ENCODE results near the gene TMEM108.

TMEM108 gene

GRCh38 chr3:133270631-133271030 lies 232.4 kb downstream of the TMEM108 start:
- H3K4me3 ChIP-seq (ENCODE audit: low read depth, low read length) = no peak overlapping the region

- no peak overlapping the region for H3K4me3 ChIP-seq (ENCODE audit: low read depth, low read length)
Measured at GRCh38 chr3:133271042-133271441, 232.9 kb downstream of the TMEM108 start.

DNA sequence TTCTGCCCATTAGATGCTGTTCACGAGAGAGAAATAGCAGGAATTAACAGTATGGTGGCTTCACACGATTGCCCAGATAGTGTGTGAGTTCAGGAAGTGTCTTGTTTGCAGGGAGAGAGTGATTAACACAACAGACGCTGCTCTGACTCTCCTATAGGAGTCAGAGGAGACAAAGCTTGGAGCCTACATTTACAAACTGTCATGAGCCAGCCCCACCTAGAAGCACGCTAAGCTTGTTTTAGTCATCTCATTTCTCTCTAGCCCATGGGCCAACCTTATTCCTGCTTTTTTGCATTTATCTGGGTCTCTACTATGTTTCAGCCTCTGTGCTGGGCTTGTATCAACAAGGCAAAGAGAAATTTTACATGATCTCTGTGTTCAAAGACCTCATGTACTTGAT lies 233.3 kb downstream of the TMEM108 start:
- no peak overlapping the region for H3K4me3 ChIP-seq (ENCODE audit: low read depth, low read length)

DNA sequence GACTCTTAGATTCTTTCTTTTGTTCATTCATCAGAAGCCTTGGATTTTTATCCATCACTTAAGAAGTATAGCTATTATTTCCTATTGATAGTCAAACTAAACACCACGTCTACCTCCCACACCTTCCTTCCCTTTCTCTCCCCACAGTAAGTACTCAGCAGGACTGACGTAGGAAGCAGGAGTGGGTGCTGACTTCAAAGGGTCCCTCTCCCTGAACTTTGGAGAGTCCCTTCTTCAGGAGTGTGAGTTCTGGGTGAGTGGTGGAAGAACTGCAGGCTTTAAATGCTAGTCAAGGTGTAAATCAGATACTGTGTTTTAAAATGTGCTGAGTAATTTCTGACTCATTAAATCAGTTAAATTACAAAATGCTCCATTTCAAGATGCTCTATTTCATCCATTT lies 235.2 kb downstream of the TMEM108 start:
- H3K4me3 ChIP-seq (ENCODE audit: low read depth, low read length) = no peak overlapping the region

GRCh38 chr3:133274477-133274876 lies 236.3 kb downstream of the TMEM108 start:
- no peak overlapping the region for H3K4me3 ChIP-seq (ENCODE audit: low read depth, low read length)

- no peak overlapping the region for H3K4me3 ChIP-seq (ENCODE audit: low read depth, low read length)
Measured at GRCh38 chr3:133276594-133276993, 238.4 kb downstream of the TMEM108 start.

GRCh38 chr3:133277813-133278212 lies 239.6 kb downstream of the TMEM108 start:
- H3K4me3 ChIP-seq (ENCODE audit: low read depth, low read length) = no peak overlapping the region

- H3K4me3 ChIP-seq (ENCODE audit: low read depth, low read length) = no peak overlapping the region
Measured at GRCh38 chr3:133278260-133279043, 240.3 kb downstream of the TMEM108 start.

GRCh38 chr3:133280586-133280985 lies 242.4 kb downstream of the TMEM108 start:
- no peak overlapping the region for H3K4me3 ChIP-seq (ENCODE audit: low read depth, low read length)

DNA sequence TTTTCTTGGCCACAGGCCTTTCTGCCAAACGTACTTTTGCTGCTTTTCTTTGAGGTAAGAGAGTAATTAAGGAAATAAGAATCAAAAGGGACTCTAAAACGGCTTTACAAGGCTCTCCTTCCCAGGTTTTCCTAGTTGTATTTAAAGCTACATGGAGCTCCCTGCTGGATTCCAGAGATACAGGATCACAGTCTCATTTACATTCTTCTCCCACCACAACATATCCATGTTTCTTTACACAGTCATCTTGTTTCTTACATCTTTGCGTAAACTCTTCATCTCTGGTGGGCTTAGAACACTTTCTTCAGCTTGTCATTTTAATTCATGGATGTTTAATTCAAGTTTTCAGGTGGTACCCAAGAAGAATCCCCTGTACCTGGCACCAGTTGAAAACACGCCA lies 244.0 kb downstream of the TMEM108 start:
- no peak overlapping the region for H3K4me3 ChIP-seq (ENCODE audit: low read depth, low read length)

- H3K4me3 ChIP-seq (ENCODE audit: low read depth, low read length) = no peak overlapping the region
Measured at GRCh38 chr3:133283958-133284807, 246.0 kb downstream of the TMEM108 start.

DNA sequence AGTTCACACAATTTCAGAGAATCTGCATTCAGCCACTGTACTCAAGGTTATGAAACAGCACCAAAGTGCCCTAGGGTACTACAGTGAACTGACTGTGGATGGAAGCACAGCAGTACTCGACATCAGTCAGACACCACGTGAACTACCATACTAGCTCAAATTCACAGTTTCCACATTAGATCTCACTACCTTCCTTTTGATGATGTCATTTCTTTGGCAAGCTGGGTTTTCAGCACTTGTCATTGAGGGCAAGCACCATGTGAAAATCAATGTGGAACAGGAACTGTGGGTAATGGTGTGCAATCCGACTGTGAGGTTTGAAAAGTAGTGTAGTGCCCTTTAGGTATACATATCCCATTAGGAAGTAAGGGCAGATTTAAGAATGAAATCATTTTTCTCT lies 251.1 kb downstream of the TMEM108 start:
- no peak overlapping the region for H3K4me3 ChIP-seq (ENCODE audit: low read depth, low read length)

DNA sequence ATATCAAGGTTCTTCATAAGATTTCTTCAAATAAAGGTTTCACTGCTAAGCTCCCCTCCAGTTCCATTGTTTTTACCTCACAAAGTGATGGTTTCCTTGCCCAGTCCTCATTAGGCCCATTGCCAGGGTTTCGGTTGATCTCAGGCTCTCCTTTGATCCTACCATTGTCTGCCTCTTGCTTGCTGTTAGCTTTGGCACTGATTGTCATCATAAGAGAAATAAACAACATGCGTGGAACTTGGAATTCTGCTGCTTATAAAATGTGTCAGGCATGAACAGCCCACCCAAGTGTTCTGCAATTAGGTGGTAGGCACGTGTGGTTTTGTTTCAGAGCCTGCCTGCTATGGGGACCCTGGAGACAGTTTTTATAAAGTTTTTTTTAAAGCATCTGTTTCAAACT lies 254.1 kb downstream of the TMEM108 start:
- no peak overlapping the region for H3K4me3 ChIP-seq (ENCODE audit: low read depth, low read length)

DNA sequence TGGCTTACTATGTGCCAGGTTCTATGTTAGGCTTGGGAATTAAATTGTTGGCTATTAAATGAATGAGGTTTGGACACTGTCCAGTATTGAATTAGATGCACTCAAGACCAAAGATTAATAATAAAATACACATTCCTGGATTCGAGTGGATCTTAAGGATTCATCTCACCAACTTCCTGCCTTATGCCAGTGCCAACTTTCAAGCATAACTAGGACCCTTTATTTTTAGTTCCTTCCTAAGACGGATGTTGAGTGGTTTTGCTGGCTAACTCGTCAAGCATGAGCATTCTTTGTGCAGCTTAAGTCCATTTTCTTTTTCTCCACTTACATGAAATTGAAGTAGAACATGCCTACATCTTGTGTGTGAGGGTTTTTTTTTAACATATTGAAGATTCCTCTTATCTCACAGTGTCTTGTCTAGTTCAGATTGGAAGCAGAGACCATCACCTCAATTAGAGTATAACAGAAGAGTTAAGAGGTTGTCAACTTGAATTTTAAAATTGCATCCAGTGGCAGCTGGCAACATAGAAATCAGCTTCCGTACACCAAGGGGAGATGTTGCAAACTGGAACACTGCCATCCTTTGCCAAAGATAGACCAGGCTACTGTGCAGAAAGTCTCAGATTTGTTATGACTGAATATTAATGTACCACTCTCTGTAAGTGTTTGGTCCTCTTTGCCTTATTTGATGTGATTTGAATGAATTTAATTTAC lies 255.4 kb downstream of the TMEM108 start:
- H3K4me3 ChIP-seq (ENCODE audit: low read depth, low read length) = no peak overlapping the region

DNA sequence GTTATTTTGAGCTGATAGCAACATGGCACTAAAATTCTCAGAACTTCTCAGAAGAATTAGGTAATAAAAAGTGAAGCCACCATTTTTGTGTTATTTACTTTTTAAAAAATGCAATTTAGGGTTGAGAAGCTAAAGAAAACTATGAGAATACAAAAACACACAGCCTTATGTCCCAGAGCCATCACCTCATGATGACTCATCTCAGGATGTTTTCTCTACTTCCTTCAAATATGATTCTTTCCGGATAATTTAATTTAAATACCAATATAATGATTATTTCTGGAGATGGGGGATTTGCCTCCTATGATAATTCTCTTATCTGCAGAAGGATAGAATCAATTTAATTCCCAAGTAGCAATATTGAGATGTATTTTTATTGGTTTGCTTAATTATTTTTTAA lies 256.1 kb downstream of the TMEM108 start:
- no peak overlapping the region for H3K4me3 ChIP-seq (ENCODE audit: low read depth, low read length)

DNA sequence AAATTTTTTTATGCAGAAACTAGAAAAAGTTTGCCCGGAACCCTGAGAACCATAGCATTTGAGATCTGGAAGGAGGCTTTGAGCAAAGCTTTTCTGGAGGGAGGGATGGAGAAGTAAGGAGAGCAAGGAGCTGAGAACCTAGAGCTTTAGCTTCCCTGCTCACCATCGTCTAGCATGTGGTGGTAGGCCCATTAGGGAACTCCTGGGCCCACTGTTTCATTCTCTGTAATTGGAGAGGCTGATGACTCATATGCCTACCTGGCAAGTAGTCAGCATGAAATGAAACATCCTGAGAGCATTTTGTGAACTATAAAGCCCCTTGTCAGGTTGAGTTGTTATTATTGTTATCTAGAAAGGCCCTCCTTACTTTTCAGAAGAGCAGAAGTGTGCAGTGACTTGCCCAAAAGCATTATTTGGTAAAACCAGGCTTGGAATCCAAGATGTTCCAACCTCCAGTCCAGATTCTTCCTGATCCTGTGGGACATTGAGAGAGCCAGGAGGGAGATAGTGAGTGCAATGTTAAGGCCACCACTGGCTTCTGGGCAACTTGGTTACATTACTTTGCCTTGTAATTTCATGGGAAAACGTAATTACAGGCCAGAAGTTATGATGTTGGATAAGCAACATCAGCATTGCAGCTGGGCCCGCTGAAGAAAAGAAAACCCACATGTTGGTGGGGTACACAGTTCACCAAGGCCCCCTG lies 257.2 kb downstream of the TMEM108 start:
- H3K4me3 ChIP-seq (ENCODE audit: low read depth, low read length) = no peak overlapping the region

GRCh38 chr3:133295944-133296917 lies 258.0 kb downstream of the TMEM108 start:
- no peak overlapping the region for H3K4me3 ChIP-seq (ENCODE audit: low read depth, low read length)

DNA sequence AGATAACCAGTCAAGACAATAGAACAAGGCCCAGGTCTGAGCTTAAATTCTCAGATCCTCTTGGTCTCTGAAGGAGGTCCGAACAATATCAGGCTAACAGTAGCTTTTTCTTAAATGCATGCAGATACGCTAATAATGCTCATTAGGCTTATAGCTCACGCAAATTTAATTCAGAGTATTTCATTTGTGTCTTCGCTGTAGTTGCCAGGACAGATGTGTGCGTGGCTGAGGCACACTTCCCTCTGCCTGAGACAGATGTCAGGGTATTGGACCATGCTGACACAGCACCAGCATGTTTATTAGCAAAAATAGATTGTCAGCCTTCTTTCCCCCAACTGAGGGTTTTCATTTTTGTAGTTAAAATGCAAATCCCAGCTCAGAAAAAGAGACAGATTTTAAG lies 258.8 kb downstream of the TMEM108 start:
- no peak overlapping the region for H3K4me3 ChIP-seq (ENCODE audit: low read depth, low read length)

GRCh38 chr3:133300102-133300501 lies 261.9 kb downstream of the TMEM108 start:
- H3K4me3 ChIP-seq (ENCODE audit: low read depth, low read length) = no peak overlapping the region

- no peak overlapping the region for H3K4me3 ChIP-seq (ENCODE audit: low read depth, low read length)
Measured at GRCh38 chr3:133301194-133301593, 263.0 kb downstream of the TMEM108 start.
